GM19035 (cell line): ENCODE measurements around the gene IPO11.

ENCODE experiments used
- ATAC-seq: cut with Tn5 transposase; IDR thresholded peaks from one replicate; pipeline ENCODE4 v1.9.1; 2021; ENCODE audit not compliant: unreplicated experiment

Gene IPO11

DNA sequence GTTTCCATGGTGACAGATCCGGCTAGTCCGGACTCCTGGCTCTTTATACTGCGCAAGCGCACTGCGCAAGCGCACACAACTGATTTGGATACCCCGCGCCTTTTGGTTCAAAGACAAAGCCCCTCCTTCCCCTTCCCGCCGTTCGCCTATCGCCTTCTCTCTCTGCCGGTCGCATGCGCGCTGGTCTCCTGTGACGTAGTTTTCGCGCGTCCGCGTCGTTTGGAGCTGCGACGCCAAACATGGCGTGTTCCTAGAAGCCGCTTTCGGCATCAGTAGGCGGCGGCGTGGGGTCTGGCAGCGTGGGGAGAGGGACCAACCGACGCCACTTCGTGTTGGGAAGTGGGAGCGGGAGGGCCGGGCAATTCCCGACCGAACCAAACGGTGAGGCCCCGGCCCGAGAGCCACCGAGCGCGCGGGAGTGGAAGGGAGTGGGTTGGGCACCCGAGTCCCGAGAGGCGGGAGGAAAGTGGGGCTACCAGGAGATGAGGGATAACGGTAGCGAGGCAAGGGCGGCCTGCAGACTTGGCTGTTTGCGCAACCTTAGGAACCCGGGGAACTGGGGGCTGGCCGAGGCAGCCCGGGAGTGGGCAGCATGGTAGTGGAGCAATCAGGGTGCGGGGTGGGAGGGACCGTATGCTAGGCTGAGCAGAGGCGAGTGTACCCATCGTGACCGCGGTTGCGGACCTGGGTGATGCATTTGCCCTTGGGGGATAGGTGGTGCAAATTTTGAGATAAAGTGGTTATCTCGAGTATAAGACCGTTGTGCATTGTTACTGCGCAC lies at the start of gene IPO11:
TSS of gene IPO11 (plus strand) at position 215 of the 781 bp plus-strand sequence. CDS start 24,517 bp downstream, outside the sequence.
- ATAC-seq = peak; percentile 95

DNA sequence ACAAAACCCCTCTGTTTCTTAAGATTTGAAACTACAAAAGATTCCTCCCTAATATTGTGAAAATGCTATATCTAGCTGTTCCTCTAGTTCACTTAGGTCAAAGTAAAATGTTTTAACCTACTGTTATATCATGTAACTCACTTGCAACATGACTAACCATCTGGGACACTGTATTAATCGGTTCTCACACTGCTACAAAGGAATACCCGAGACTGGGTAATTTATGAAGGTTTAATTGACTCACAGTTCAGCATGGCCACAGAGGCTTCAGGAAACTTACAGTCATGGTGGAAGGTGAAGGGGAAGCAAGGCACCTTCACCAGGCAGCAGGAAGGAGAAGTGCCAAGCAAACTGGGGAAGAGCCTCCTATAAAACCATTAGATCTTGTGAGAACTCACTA lies 43.5 kb upstream of the IPO11 start:
- no peak for ATAC-seq

DNA sequence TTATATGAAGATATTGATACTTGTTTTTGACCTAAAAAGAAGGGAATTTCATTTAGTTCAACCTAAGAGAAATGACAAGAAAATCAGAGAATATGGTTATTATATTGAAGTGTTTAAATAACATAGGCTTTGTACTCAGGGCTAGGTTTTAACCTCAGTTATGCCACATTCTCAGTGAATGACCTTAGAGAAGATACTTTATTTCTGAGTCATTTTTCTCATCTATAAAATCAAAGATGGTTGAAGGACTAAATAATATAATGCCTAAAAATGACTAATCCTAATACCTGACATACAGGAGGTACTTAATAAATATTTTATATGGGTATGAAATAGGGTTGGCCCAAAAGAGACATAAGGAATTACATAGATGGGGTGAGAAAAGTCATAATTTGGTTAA lies 41.2 kb upstream of the IPO11 start:
- ATAC-seq = no peak

DNA sequence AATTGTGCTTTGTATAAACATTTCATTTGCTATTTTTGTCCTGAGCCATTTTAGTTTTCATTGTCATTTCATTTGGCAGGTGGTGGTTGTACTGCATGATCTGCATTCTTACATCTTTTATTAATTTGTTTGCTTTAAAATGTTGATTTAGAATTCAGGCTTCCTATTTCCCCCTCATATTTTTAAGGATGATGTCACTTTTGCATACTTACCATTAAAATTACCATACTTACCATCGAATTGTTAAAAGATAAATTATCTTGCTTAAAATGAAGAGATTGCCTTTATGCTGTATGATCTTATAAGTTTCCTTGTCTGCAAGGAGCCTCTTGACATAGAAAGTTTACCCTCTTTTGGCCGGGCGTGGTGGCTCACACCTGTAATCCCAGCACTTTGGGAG lies 40.0 kb upstream of the IPO11 start:
- ATAC-seq = no peak

DNA sequence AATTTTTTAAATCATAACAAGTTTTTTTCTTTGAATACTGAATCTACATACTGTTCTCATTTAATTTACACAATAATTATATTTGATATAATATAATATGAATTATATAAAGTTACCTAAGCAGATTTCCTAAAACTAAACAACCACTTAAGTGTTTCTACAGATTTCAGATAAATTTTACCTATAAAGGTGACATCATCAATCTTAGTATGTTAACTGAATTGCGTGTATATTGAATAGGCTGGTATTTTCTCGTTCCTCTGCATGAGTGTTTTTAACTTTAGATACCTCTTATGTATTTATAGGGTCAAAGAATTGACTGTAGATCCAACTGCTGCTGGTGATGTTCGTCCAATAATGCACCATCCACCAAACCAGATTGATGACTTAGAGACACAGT lies 39.2 kb upstream of the IPO11 start:
- ATAC-seq = no peak

DNA sequence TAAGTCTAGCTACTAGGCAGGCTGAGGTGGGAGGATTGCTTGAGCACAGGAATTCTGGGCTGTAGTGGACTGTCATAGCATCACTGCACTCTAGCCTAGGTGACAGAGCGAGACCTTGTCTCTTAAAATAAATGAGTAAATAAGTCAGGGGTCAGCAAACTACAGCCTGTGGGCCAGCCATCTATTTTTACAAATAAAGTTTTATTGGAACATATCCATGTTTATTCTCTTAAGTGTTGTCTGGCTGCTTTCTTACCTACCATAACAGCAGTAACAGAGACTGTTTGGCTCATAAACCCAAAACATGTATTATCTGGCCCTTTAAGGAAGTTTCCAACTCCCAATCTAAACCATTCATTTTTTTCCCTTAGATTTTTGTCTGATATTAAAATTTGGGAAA lies 38.5 kb upstream of the IPO11 start:
- ATAC-seq = no peak

DNA sequence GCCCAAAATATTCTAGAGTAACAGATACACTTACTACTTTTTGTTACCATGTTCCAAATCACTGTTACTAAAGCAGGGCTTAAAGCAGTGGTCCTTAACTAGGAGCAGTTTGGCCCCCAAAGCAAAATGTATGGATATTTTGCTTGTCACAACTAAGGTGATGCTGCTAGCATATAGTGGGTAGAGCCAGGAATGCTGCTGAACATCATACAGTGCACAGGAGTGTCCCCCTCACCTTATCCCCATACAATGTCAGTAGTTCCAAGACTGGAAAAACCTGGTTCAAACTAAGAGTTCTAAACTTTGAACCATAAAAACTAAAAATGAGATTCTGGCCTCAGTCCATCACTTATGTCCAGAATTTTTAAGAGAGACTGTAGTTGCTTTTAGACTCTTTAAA lies 36.9 kb upstream of the IPO11 start:
- ATAC-seq = no peak

DNA sequence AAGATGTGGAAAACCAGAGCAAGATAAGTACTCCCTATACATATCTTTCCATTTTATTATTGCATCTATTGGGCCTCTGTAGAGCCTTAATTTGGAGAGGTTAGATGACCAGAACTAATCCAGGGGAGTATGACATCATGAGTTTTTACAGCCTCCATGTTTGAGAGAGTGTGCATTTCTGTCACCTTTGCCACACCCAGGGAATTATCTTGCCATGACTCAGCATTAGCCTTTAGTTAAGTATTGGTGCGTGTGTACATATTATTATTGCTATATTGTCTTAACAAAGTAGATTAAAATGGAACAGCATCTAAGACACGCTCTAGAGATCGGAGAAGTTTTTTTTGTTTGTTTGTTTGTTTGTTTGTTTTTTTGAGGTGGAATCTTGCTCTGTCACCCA lies 36.5 kb upstream of the IPO11 start:
- no peak for ATAC-seq

DNA sequence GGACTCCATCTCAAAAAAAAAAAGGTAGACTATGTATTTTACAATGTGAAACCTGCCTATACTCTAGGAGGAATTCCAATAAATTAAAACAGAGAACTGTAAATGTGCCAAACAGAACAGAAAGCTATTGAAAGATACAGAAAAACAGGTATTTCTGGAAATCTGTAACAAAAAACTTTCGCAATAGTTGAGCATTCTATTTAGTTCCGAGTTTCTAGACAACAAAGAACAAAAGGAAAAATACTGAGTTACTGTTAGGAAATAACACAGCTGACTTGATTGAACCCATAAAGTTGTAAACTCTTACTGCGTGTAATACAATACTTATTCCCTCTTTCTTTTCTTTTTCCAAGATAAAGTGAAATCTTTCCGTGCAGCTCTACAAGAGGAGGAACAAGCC lies 27.4 kb upstream of the IPO11 start:
- ATAC-seq = no peak

DNA sequence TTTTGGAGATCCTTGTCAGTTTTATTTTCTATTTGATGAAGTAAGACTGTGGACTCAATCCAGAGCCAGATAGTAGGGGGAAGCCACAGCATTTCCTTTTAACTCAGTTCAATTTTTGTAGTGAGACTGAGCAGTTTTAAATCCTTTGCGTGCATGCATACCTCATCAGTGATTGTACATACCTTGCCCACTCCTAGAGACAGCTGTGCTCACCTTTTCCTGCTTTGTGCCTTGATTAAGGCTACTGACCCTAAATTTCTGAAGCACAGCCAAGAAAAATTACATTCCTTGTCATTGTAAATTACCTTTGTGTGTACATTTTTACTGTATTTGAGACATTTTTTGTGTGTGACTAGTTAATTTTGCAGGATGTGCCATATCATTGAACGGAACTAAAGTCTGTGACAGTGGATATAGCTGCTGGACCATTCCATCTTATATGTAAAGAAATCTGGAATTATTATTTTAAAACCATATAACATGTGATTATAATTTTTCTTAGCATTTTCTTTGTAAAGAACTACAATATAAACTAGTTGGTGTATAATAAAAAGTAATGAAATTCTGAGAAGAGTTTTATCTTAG lies 26.7 kb upstream of the IPO11 start:
- ATAC-seq = no peak

DNA sequence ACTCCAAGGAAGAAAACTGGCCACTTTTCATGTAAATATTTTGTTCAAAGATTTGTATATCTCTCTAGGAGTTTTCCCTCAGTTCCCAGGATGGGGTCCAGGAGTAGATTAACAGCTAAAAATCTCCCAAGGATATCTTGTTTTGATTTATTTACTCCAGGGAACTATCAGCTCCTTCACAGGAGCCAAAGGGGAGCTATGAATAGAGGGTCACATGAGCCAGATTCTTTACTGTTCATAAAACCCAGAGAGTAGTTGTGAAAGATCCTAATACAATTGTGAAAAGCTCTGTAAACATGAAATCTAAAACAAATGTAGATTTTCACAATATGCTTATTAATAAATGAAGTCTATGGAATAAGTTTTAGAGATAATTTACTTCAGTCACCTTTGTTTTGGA lies 25.7 kb upstream of the IPO11 start:
- no peak for ATAC-seq

DNA sequence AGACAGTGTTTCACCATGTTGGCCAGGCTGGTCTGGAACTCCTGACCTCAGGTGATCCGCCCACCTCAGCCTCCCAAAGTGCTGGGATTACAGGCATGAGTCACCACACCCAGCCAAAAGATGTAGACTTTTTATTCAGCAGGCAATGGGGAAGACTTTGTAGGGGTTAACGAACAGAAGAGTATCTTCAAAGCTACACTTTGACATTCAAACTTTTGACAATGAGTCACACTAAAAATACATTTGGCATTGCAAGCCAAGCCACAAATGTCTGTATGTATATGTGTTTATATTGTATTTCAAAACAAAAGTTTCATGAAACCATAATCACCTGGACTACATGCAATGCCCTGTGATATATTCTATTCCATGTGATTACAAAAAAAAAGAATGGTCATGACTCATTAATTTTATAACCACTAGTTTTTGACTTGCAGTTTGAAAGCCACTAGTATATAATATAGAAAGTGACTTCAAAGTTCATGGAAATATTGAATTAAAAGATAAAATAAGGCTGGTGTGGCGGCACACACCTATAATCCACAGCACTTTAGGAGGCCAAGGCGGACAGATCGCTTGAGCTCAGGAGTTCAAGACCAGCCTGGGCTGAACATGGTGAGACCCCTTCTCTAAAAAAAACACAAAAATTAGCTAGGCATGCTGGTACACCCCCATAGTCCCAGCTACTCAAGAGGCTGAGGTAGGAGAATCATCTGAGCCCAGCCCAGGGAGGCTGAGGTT lies 17.2 kb upstream of the IPO11 start:
- ATAC-seq = no peak

DNA sequence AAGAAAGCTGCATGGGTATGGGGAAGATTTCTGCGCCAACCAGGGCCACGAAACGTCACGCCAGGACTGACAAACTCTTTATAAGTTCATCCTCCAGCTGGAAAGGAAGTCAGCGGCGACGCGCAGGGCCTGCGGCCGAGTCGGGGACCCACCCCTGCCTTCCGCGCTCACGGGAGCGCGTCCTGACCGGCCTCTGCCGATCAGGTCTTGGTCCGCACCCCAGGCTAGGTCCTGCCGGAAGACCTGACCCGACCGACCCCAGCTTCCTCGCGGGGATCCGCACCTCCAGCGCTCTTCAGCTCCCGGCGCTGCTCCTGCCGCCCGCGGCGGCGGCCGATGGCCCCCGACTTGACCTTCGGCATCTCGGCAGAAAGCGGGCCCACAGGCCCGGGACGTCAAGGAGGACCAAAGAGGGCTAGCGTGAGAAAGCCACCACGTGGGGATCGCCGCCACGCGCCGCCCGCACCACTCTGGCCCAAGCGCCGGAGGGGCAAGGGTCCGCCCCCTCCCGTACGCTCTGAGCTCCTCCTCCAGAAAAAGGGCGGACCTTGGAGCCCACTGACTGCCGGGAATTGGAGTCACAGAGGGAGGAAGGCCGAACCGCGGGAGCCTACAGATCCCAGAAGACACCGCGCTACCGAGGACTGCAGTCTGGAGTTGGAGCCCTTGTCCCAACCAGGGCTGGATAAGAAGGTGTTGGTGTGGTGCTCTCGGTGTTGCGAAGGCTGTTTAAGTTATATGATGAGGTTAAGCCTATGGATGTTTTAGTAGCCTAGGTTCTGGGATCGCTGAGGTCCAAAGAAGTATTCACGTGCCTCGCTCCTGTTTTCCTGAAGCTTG lies 8.9 kb upstream of the IPO11 start, which contains the start of gene DIMT1:
TSS of gene DIMT1 (minus strand) at position 495 of the 840 bp plus-strand sequence. CDS start at position 362, 133 bp downstream.
- peak; percentile 96 for ATAC-seq

DNA sequence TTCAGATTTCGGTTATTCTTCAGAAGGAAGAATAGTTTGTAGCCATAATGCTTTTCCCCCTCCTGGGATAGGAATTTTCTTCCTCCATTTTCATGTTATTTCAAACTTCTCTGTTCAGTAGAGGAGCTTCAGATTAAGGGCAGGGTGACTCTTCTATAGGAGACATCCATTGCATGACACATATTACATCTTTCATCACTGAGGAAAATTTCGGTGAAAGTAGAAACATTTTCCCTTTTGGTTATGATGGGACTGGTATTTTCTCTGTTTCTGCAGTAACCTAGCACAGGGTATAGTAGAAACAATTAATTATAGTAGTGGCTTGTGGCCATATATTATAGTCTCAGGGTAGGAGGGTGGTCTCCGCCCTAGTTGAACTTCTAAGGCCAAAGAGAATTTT lies 1.1 kb downstream of the IPO11 start:
- no peak for ATAC-seq

DNA sequence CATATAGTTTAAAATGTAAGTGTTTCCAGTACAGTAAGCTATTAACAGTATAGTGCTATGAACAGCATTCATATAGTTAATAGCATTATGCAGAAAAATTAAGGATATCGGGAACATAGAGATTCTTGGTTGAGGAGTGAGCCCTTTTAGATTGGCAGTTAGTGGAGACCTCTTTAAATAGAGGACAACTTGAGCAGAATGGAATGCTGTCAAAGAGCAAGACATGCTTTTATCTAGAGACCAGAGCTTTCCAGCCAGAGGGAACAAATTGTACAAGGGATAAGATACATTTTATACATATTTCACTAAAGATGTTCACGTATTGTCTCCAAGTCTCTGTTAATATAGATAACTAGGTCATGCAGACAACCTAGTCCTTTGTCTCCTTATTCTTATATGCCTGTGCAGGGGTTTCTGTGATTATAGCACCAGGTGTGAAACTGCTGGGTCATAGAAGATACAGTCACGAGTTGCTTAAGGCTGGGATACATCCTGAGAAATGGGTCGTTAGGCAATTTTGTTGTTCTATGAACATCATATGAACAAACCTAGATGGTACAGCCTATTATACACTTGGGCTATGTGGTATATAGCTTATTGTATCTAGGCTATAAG lies 6.0 kb downstream of the IPO11 start:
- no peak for ATAC-seq

DNA sequence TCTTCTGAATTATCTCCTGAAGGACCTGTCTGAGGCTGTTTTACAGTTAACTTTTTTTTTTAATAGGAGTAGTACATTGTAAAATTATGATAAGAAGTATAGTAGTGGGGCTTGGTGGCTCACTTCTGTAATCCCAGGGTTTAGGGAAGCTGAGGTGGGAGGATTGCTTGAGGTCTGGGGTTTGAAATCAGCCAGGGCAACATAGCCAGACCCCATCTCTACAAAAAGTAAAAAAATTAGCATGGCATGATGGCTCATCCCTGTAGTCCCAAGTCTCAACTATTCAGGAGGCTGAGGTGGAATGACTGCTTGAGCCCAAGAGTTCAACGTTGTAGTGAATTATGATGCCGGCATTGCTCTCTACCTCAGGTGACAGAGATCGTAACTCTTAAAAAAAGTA lies 7.0 kb downstream of the IPO11 start:
- ATAC-seq = no peak

DNA sequence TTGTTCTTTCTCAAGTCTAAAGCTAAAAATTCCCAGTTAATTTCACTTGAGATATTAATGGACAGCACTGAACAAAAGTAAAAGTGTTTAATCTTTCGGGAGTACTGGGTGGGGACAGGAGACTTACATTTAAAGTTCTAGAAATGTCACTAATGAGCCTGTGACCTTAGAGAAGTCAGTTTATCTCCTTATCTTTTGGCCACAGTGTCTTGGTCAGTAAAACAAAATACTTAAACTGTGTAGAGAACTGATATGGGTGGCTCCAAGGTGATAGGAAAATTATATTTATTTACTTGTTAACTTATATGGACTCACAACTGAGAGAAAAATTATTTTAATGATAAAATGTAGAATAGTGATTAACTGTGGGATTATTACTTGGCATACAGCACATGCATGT lies 8.9 kb downstream of the IPO11 start:
- no peak for ATAC-seq

DNA sequence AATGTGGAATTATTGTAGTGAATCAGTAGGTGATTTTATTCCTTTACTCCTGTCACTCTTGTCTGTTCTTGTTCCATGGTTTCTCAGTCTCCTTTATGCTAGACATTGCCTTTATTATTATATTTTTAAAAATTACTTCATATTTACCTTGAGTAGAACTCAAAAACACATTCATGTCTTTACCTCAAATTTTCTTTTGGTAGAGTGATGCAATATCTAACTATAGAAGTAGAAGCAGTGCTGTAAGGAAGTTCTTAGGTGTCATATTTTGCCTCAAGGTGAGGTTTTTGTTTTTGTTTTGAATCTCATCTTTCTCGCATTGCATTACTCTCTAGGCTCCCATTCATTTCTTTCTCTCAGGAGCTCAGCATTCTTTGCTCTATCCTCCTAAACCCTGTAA lies 12.2 kb downstream of the IPO11 start:
- ATAC-seq = no peak

DNA sequence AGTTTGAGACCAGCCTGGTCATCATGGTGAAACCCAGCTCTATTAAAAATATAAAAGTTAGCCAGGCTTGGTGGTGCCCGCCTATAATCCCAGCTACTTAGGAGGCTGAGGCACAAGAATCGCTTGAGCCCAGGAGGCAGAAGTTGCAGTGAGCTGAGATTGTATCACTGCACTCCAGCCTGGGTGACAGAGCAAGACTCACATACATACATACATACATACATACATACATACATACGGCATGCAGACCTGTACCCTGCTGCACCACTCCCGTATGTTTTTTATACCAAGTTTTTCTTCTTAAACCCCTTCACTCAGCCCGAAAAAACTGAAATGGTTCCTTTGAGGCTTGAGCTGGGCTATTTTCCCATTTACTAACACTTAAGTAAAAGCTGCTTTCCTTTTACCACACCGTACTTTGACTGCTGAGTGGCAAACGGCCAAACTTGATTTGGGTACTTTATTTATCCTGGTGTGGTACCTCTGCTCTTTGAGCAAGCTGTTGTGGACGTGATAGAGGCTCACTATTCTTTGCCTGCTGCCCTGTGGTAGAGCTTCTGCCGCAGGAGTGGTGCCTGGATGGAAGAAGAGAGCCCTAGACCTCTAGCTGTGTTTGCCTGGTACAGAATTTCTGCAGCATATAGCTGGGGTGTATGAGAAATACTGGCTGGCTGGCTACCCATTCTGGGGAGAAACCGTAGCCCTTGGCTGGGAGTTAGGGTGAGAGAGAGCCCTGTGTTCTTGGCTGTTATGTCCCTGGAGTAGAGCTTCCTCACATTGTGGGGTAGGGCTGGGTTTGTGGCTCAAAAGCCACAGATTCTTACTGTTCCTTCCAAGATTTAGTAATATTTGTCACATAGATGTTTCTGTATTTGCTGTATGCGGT lies 19.4 kb downstream of the IPO11 start:
- no peak for ATAC-seq

DNA sequence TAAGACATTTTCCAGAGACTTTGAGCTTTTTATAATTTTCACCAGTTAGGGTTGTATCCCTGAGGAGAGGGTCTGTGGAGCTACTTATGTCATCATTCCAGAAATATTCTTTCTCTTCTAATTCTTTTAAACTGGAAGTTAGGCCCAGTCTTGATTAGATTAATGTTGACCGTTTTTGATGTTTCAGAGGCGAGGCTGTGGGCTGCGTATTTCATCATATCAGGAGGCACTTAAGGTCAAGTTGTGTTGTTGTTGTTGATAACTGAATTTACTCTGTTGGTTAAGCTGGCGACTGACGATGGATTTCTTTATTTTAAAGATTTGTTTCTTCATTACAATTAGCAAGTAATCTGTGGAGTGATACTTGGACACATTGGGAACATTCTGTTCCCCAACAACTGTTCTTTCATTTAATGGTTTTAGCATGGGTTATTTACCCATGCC lies 20.1 kb downstream of the IPO11 start:
- ATAC-seq = no peak
